GM23338 (cell line): Measurements from ENCODE around the gene SLC30A3. TPM values are rescaled to one million over a fixed set of nuclear protein-coding genes. Genes with fewer than 3 reads are reported as not detected.

Source experiments
- ATAC-seq: fragments of 200-7000 bp; cut with Tn5 transposase; 3 replicates; pipeline ENCODE4 v1.9.1; 2020
- DNase-seq: peaks from one replicate; pipeline ENCODE4 v3.0.0-alpha.2; 2015; ENCODE audit warnings: low spot score
- H2AFZ ChIP-seq: fragments of 200-600 bp; sonication (generic); 2 replicates; pipeline ENCODE4 v1.8.0; 2016; ENCODE audit warnings: antibody characterized with exemption, mild to moderate bottlenecking, moderate library complexity
- H3F3A ChIP-seq: fragments of 200-600 bp; sonication (generic); replicated peaks from 2 replicates; pipeline ENCODE4 v1.8.0; 2017; ENCODE audit warnings: antibody characterized with exemption, mixed run types, low read depth
- H3K27ac ChIP-seq: fragments of 200-600 bp; sonication (generic); 2 replicates; pipeline ENCODE4 v1.6.1; 2016; ENCODE audit warnings: low read depth
- H3K27me3 ChIP-seq: fragments of 200-600 bp; sonication (generic); 2 replicates; pipeline ENCODE4 v1.8.0; 2016; ENCODE audit warnings: mild to moderate bottlenecking, mixed run types, moderate library complexity; ENCODE audit not compliant: insufficient read depth
- H3K36me3 ChIP-seq: fragments of 200-600 bp; sonication (generic); 2 replicates; pipeline ENCODE4 v1.8.0; 2016; ENCODE audit warnings: mild to moderate bottlenecking; ENCODE audit not compliant: insufficient read depth
- H3K4me1 ChIP-seq: fragments of 200-600 bp; sonication (generic); 2 replicates; pipeline ENCODE4 v1.8.0; 2016; ENCODE audit warnings: mild to moderate bottlenecking, moderate library complexity; ENCODE audit not compliant: insufficient read depth
- H3K4me2 ChIP-seq: fragments of 200-600 bp; sonication (generic); 2 replicates; pipeline ENCODE4 v1.7.1; 2017; ENCODE audit warnings: mixed run types
- H3K4me3 ChIP-seq: fragments of 200-600 bp; sonication (generic); 2 replicates; pipeline ENCODE4 v1.6.1; 2016; ENCODE audit warnings: mixed run types
- H3K79me2 ChIP-seq: fragments of 200-600 bp; sonication (generic); replicated peaks from 2 replicates; pipeline ENCODE4 v1.8.0; 2017; ENCODE audit warnings: mild to moderate bottlenecking; ENCODE audit not compliant: insufficient read depth
- H3K9me2 ChIP-seq: fragments of 200-600 bp; sonication (generic); 2 replicates; pipeline ENCODE4 v1.8.0; 2017; ENCODE audit not compliant: insufficient read depth
- H4K20me1 ChIP-seq: fragments of 200-600 bp; sonication (generic); replicated peaks from 2 replicates; pipeline ENCODE4 v1.8.0; 2017; ENCODE audit warnings: mild to moderate bottlenecking; ENCODE audit not compliant: insufficient read depth
- H3K27ac Mint-ChIP-seq: 2 replicates; pipeline ENCODE4 v1.8.0; 2020; ENCODE audit warnings: inconsistent platforms, mild to moderate bottlenecking, moderate library complexity, mixed read lengths
- H3K27me3 Mint-ChIP-seq: 3 replicates; pipeline ENCODE4 v1.8.0; 2022; ENCODE audit warnings: low read depth, mild to moderate bottlenecking, moderate library complexity, mixed read lengths, inconsistent platforms; ENCODE audit not compliant: insufficient read depth, poor library complexity
- H3K36me3 Mint-ChIP-seq: 3 replicates; pipeline ENCODE4 v1.8.0; 2021; ENCODE audit warnings: low read depth, mild to moderate bottlenecking, inconsistent platforms, moderate library complexity, mixed read lengths
- H3K4me1 Mint-ChIP-seq: 3 replicates; pipeline ENCODE4 v1.8.0; 2020; ENCODE audit warnings: mild to moderate bottlenecking, inconsistent platforms, mixed read lengths
- H3K4me3 Mint-ChIP-seq: 3 replicates; pipeline ENCODE4 v1.8.0; 2021; ENCODE audit warnings: moderate library complexity, mild to moderate bottlenecking, inconsistent platforms, mixed read lengths
- H3K9me3 Mint-ChIP-seq: 3 replicates; pipeline ENCODE4 v1.8.0; 2020; ENCODE audit warnings: moderate library complexity, mild to moderate bottlenecking, inconsistent platforms, mixed read lengths
- JUNB ChIP-seq: IDR thresholded peaks from one replicate; pipeline ENCODE4 v1.6.1; 2016; ENCODE audit warnings: antibody characterized with exemption; ENCODE audit not compliant: unreplicated experiment
- NANOG ChIP-seq: IDR thresholded peaks from 2 replicates; pipeline ENCODE4 v1.6.1; 2016; ENCODE audit warnings: antibody characterized with exemption, borderline replicate concordance
- ZNF331 ChIP-seq: fragments of 250-450 bp; sonication (Bioruptor Pico); IDR thresholded peaks from 2 replicates; pipeline ENCODE4 v1.5.0; 2020; ENCODE audit warnings: low read depth, mild to moderate bottlenecking, moderate library complexity
- ZNF462 ChIP-seq: fragments of 250-450 bp; sonication (Bioruptor Pico); IDR thresholded peaks from 2 replicates; pipeline ENCODE4 v1.5.0; 2020; ENCODE audit warnings: mild to moderate bottlenecking, moderate library complexity
- polyA plus RNA-seq: library from polyadenylated mRNA; unstranded; fragments of >200 nt; fragmentation: Nextera tagmentation; extraction: Ambion mirVana; gene quantifications from 2 replicates; pipeline ENCODE4 v1.2.1, GENCODE V29; 2016
- total RNA-seq: library from RNA; depleted of rRNA; stranded (reverse); fragments of >200 nt; shearing (Covaris generic); gene quantifications from 2 replicates; pipeline ENCODE4 v1.2.3, GENCODE V29; 2014

Gene SLC30A3
- total and polyA plus RNA-seq, 2 experiments from 2014 or later, result 4.1 to 8.3 TPM

GRCh38 chr2:27204566-27204965 lies 58.3 kb downstream of the SLC30A3 start (continued):
- no peak for TF ChIP-seq ZNF462 (CRISPR knock-in tag)

DNA sequence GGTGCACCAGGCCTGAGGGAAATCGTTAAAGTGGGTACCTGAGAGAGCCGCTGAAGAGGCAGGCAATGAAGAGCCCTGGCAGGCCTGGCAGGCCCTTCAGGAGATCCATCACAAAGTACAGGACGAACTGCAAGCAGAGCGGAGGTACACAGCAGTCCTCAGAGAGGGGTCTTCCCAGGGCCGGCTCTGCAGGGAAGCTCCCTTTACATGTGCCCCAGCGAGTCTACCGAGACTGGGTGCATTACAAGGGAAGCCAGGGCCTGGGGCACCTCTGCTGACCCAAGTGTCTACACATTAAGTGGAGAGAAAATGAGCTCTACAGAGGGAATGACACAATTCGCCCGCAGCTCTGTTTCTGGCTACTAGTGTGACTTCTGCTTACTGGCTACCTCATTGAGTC lies 59.1 kb downstream of the SLC30A3 start:
- H4K20me1 ChIP-seq, result peaks cover 5% of the 10 kb centered on the region
- DNase-seq (no peak), ATAC-seq (no peak)
- H3K36me3 ChIP-seq, result peaks cover 42% of the 10 kb centered on the region
- H3K27ac ChIP-seq, result no peak overlapping the region
- H3K79me2 ChIP-seq, result peaks cover 9% of the 10 kb centered on the region
- Mint-ChIP-seq H3K9me3 (no peaks in the 10 kb centered on the region), H3K27me3 (peaks cover 5% of the 10 kb centered on the region), H3K4me1 (peaks cover 4% of the 10 kb centered on the region; the same call in 1 of the 3 replicates), H3K36me3 (peaks cover 90% of the 10 kb centered on the region), H3K4me3 (no peak overlapping the region), H3K27ac (no peak overlapping the region)
- no peaks in the 10 kb centered on the region for H3K4me1 ChIP-seq
- TF ChIP-seq ZNF462 (CRISPR knock-in tag) (no peak), NANOG (no peak), JUNB (no peak), ZNF331 (no peak)
- no peak overlapping the region for H3K4me3 ChIP-seq
- H3F3A ChIP-seq, result no peaks in the 10 kb centered on the region
- H3K27me3 ChIP-seq, result no peaks in the 10 kb centered on the region
- H3K4me2 ChIP-seq, result no peak overlapping the region
- no peak overlapping the region for H2AFZ ChIP-seq
- no peaks in the 10 kb centered on the region for H3K9me2 ChIP-seq
